ENCODE measurements around the gene MED26.

- no peak for TF ChIP-seq CTCF (IDR thresholded peaks at IDR 0.05; ENCODE audit: poor library complexity)
- TF ChIP-seq EZH2 (IDR thresholded peaks at IDR 0.05; ENCODE audit: borderline replicate concordance), result no peak
These were observed 32.9 kb upstream of the MED26 start, which contains the start of gene TMEM38A for GRCh38 chr19:16660763-16661479.

Data from hepatocyte (in vitro differentiated cells).